IPS-11a (cell line): ENCODE data around the gene BMS1.
"Not testable (repeated sequence)": the region's sequence is repeated elsewhere in the genome, so short reads cannot be mapped to it uniquely, and the experiment has no call there.

Experiments used
- H3K4me3 ChIP-seq: one replicate; pipeline ENCODE4 v1.5.1; 2013; ENCODE audit warnings: low read depth, low read length, control low read depth

The BMS1 gene

DNA sequence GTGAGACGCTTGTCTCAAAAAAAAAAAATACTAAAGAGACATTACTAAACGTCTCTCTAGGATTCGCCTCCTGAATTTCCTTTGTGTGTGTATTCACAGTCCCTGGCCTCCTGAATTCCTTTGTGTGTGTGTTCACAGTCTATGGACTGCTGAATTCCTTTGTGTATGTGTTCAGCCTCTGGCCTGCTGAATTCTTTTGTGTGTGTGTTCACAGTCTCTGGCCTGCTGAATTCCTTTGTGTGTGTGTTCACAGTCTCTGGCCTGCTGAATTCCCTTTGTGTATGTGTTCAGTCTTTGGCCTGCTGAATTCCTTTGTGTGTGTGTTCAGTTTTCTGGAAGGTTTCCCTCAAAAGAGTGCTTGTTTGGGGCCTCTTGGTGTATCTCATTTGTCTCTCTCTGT is 8.2 kb downstream of the BMS1 start:
- H3K4me3 ChIP-seq: no peak overlapping the region

DNA sequence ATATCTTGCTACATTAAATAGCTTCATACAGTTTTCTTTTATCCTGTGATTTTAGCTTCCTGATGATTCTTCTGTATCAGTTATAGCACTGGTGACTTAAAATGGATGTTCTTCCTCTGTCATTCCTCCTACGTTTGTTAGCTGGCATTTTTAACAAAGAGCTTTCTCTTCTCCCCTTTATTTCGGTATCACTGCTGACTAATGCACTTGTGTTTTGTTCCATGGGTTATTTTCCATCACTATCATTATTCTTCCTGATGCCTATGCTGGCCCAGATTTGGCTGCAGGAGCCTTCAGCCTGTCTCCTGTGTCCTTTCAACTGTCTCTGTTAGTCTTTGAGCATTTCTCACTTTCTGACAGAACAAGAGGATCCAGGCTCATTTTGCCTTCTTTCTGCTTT is 13.1 kb downstream of the BMS1 start:
- H3K4me3 ChIP-seq: no peak overlapping the region

DNA sequence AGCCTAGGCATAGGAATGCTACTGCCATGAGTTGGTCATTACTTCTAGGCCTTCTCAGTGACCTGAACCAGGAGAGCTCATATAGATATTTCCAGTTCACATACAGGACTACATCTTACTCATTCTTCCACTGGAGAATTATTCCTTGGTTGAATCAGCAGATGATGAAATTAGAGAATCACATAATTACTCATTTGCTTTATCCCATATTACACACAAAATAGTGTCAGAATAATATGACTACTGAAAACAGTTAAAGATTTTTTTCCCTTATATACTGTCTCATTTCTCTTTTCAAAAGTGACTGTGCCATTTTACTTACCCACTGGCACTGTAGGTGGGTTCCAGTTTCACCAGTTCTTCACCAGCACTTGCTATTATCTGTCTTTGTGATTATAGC is 18.5 kb downstream of the BMS1 start:
- H3K4me3 ChIP-seq: no peak overlapping the region

DNA sequence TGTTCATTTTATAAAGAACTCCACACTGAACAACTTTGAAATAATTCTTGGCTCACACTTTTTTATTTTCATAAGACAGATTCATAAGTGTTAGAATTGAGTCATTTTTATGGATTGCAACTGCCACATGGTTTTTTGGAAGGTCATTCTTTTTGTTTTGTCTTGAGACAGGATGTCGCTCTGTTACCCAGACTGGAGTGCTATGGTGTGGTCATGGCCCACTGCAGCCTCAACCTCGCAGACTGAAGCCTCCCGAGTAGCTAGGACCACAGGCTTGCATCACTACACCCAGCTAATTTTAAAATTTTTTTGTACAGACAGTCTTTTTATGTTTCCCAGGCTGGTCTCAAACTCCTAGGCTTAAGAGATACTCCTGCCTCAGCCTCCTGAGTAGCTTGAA is 20.3 kb downstream of the BMS1 start:
- H3K4me3 ChIP-seq: no peak overlapping the region

DNA sequence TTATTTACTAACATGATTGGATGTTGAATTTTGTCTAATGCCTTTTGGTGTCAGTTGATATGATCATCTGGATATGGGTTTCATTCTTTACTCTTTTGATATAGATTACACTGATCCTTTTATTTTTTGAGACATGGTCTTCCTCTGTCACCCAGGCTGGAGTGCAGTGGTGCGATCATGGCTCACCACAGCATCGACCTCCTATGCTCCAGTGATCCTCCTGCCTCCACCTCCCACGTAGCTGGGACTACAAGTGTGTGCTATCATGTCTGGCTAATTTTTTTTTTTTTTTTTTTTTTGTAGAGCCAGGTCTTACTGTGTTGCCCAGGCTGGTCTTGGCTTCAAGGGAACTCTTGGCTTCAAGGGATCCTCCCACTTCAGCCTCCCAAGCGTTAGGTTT is 27.1 kb downstream of the BMS1 start:
- no peak overlapping the region for H3K4me3 ChIP-seq

DNA sequence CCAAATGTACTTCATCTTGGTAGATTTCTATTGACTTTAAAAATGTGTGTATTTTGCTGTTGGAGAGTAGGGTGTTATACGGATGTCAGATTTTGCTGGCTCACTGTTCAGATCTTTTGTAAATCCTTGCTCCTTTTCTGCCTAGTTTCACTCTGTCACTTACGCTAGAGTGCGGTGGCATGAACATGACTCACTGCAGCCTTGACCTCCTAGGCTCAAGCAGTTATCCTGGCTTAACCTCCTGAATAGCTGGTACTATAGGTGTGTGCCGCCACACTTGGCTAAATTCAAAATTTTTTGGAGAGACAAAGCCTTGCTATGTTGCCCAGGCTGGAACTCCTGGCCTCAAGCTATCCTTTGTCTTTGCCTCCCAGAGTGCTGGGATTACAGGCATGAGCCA is 29.4 kb downstream of the BMS1 start:
- no peak overlapping the region for H3K4me3 ChIP-seq

DNA sequence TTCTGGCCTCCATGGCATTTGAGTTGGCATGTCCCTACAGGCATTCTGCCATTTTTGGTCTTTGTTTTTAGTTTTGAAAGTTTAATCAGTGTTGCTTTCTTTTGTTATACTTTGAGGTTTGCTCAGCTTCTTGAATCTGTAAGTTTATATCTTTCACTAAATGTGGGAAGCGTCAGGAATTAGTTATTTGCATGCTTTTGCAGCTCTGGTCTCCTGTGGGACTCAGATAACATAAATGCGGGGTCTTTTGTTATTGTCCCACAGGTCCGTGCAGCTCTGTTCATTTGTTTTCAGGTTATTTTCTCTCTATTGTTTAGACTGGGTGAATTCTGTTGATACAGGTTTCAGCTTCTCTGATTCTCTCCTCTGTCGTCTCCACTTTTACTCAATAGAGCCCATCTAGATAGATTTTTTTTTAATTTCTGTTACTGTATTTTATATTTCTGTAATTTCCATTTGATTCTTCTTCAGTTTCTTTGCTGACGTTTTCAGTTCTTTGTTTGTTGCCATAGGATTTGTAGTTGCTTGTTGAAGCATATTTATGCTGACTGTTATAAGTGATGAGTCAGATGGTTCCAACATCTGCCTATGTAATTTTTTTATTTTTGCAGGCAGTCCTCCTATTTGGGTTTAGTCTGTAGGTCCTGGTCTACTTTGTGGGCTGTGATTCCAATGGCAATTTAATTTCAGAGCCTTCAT is 31.5 kb downstream of the BMS1 start:
- not testable (repeated sequence) for H3K4me3 ChIP-seq

DNA sequence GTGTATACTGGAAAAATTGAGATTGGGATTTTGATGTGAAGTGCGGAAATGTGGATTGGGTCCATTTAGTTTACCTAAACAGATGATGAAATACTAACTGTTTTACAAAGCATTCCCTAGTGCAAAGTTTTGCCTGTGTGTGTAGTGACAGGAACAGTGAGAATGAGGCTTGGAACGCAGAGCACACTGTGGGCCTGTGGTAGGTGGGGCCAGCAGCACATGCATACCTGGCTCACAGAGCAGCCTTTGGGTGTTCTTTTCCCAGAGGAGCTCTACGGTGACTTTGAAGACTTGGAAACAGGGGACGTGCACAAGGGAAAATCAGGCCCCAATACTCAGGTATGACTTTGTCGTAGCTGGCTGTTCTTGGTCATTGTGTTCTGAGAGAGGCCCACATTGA is 33.7 kb downstream of the BMS1 start:
- H3K4me3 ChIP-seq: not testable (repeated sequence)

DNA sequence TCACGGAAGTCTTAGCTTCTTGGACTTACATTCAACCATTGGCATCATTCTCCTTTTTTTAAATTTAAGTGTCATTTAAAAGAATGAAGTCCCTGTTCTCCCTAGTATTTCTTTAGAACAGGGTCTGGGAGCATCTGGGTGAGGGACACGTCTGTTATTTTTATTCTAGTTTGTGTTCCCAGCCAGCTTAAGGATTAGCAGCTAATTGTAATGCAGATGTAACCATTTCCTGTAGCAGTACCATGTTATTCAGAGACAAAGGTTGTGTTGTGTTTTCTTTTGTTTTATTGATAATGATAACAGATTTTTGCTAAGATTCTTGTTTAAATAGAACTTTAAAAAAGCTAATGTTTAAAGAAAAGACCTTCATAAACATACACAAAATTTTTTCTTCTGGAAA is 34.3 kb downstream of the BMS1 start:
- H3K4me3 ChIP-seq: no peak overlapping the region

DNA sequence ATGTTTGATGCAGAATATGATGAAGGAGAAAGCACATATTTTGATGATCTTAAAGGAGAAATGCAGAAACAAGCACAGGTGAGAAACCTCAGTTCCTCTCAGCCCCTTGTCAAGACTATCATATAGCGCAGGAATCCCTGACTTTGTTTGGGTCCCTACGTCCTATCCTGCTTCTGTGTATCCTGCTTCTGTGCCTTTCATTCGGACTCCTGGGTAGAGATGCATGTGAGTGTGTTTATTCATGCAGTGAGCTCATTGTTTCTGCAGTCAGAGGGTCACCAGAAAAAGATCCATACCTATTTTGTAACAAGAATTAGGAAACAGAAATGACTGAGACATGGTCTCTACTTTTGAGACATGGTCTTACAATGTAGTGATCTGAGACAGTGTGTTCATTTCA is 34.8 kb downstream of the BMS1 start:
- H3K4me3 ChIP-seq: not testable (repeated sequence)

DNA sequence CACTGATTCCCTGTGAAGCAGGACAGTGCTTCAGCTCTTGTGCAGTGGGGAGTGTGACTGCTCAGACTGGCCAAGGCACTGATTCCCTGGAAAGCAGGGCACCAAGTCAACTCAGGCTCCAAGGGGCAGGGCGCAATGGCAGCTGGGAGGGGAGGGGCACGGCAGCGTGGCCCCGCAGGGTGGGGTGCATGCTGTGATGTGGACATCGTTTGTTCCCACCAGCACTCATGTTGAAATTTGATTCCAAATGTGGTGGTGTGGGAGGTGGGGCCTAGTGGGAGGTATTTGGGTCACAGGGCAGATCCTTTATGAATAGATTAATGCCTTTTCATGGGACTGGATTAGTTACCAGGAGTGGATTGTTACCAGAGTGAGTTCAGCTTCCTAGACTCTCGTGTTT is 44.2 kb downstream of the BMS1 start:
- H3K4me3 ChIP-seq: not testable (repeated sequence)

DNA sequence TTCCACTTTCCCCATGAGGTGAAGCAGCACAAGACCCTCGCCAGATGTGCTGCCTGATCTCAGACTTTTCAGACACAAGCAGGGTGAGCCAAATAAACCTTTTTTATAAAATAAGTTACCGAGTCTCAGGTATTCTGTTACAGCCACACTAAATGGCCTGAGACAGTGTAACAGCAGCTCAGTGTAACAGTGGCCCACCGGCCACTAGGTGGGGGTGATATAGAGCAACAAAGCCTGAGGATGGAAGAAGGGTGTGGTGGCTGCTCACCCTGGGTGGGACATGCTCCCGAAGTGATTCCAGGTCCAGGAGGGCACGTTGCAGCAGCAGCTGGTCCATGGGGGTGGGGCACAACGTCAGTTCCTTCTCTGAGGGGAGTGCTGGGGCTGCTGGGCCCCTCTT is 44.6 kb downstream of the BMS1 start:
- no peak overlapping the region for H3K4me3 ChIP-seq

DNA sequence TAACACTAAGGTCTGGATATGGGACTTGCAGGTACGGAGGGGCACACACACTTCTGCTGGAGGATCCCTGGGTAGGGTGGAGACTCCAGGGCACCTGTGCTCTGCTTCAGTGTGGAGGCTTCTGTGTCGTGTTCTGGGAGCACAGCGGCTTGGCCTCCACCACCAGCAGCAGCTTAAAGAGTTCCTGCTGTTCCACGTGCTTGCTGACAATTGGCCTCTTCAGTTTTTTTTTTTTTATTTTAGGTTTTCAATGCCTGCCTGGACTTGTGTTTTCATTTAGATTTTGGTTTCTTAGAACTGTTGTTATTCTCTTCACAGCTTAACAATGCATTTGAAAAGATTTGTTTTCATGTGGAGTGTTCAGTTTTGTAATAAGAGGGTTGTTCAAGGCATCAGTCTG is 45.8 kb downstream of the BMS1 start:
- not testable (repeated sequence) for H3K4me3 ChIP-seq

DNA sequence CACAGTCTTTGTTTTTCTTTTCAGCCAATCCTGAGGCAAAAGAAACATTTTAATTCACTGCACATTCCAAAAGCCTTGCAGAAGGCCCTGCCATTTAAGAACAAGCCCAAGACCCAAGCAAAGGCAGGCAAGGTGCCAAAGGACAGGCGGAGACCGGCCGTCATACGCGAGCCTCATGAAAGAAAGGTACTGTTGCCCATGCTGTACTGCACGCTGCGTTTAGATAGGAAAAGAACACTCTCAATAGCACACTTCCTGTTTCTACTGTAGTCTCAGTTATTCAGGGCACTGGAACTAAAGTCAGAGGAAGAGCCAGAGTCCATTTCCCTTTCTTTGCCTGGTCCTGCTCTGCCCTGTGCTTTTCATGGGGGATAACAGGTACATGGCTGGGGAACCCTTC is 47.6 kb downstream of the BMS1 start:
- no peak overlapping the region for H3K4me3 ChIP-seq

DNA sequence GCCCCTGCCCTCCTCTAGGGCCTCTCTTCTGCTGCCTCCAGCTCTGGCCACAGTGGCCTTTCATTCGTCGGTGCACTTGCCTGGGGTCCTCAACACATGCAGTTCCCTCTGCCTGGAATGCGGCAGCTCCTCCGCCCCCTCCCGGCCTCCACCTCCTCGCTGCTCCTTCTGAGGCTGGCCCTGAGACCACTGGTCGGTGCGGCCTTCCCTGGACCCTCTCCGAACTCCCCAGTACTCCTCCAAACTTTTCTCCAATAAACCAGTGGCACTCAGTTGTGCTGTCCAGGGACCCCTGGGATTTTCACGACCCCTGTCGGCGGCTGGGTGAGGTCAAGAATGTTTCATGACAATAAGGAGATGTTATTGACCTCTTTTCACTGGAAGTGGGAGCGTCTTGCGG is 53.5 kb downstream of the BMS1 start:
- H3K4me3 ChIP-seq: no peak overlapping the region

DNA sequence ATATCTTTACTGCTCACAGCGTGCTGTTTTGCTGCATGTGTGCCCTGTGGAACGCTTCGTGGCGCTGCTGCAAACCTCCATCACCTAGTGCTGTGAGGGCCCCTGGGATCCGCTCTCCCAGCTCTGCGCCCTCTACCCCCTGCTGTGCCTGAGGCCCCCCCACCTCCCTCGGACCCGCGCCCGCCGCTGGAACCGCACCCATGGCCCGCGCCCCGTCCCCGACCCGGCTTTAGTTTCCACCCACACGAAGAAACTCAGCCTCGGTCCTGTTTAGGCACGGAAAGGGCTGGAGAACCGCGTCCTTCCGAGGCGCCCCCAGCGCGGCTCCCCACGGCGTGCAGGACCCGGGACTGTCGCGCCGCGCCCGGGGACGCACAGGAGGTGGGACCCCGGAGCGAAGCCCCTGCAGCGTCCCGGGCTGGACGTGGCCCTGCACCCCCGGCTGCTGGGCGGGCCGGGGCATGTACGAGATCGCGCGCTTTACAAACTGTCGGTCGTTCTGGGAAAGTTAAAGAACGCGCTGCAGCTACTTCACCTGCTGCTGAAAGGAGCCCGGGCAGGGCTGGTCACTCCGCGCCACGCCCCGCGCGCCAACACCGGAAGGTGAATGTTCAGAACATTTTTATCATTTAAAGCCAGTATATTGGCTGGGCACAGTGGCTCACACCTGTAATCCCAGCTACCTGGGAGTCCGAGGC is 54.3 kb downstream of the BMS1 start:
- H3K4me3 ChIP-seq: peak overlapping the region; percentile 20

DNA sequence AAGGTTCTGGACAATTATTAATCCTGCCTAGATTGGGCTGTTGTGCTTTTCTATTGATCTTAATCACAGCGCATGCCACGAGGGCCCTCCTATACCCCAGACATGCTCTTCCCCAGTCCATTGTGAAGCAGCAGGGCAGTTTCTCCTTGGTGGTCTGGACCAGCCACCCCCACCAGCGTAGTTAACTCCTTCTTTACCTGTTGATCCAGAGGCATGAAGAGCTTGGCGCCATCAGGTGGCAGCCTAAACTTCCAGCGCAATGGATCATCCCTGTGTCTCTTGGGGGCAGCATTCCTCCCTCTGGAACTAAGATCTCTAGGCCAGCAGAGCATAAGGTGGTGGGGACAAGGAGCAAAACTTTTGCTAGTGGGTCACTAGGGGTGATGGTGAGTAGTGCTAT is 62.2 kb downstream of the BMS1 start:
- not testable (repeated sequence) for H3K4me3 ChIP-seq

DNA sequence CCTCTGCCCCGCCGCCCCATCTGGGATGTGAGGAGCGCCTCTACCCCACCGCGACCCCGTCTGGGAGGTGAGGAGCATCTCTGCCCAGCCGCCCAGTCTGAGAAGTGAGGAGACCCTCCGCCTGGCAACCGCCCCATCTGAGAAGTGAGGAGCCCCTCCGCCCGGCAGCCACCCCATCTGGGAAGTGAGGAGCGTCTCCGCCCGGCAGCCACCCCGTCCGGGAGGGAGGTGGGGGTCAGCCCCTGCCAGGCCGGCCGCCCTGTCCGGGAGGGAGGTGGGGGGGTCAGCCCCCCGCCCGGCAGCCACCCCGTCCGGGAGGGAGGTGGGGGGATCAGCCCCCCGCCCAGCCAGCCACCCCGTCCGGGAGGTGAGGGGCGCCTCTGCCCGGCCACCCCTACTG is 64.7 kb downstream of the BMS1 start:
- not testable (repeated sequence) for H3K4me3 ChIP-seq

DNA sequence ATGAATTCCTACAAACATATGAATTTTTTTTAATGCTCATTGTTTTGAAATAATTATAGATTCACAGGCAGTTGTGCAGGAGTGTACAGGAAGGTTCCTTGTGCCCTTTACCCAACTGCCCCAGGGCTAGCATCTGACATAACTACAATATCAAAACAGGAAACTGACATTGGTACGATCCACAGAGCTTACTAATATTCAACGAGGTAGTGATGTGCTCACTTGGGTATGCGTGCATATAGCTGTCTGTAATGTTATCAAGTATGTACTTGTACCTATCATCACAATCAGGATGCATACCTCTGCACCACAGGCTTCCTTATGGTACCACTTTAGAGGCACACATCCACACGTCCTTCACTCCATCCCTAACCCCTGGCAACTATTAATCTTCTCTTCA is 68.3 kb downstream of the BMS1 start:
- no peak overlapping the region for H3K4me3 ChIP-seq

DNA sequence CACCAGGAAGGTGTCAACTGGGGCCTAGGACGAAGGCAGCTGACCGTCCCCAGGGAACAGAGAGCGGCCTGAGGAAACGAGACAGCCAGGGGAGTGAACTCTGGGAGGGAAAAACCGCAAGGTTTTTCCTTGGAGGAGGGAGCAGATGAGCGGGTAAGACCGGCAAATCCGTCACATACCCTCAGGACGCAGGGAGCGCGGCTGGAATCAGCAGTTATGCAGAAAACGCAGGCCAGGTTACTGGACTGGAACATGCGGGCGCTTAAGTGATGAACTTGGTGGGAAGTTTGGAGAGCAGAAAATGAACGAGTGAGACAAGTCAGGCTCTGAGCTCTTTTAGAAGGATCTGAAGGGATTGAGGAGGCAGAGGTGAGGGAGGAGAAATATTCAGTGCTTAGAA is 76.7 kb downstream of the BMS1 start:
- H3K4me3 ChIP-seq: no peak overlapping the region

DNA sequence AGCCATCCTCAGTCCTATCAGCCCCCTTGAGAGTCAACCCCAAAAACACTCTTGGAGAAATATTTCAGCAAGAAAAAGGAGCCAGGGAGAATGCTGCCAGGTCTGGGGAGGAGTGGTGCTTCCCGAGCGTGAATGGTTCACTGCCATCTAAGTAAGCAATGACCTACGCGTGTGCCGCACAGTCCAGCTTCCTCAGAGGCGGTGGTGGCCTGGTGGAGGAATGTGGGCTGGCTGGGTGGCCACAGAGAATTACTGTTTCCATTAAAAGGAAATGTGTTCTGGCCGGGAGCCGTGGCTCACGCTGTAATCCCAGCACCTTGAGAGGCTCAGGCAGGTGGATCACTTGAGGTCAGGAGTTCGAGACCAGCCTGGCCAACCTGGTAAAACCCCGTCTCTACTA is 77.4 kb downstream of the BMS1 start:
- H3K4me3 ChIP-seq: not testable (repeated sequence)

DNA sequence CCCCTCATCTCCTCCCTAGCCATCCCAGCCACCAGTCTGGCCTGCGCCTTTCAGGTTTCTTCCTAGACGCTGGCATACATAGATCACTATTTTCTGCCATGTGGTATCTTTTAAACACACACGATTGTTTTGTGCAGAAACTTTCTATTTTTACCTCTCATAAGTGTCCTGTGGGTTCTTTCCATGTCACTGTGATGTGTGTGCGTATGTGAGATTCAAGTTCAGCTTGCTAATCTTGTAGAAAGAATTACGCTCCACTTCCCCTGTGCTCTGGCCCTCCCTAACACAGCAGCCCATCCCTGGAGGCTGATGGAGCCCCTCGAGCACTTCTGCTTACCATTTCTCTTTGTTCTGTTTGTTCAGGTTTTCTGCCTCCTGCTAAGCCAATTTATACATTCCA is 80.2 kb downstream of the BMS1 start:
- H3K4me3 ChIP-seq: not testable (repeated sequence)

DNA sequence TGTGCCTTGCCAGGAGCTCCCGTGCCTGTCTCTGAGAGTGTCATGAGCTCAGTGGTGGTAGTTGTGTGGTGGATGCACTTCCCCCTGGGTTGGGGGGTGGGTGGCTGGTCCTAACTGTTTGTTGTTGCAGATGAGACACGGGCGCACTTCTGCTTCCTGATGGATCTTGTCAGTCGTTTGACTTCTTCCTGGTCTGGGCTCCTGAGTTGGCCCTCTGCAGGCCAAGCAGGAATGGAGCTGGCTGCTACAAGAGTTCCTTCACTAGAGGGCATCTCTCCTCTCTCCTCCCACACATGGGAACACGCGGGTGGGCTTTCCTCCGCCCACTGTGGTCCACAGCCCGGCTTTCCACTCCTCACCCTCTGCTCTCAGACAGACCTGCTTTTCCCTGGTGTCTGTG is 82.0 kb downstream of the BMS1 start:
- H3K4me3 ChIP-seq: no peak overlapping the region
